NCI-H774 (cell line): ENCODE data around the gene NR2E3.
A peak's percentile ranks its signal among the peaks of the same experiment; 100 is the strongest.

ENCODE experiments used
- DNase-seq: peaks from one replicate; lab custom pipeline; 2025; lab: John Stamatoyannopoulos, UW

NR2E3 gene

GRCh38 chr15:71791975-71792374, 18.4 kb upstream of the NR2E3 start:
- DNase-seq, result no peak

- no peak for DNase-seq
Measured at GRCh38 chr15:71792521-71792920, 17.8 kb upstream of the NR2E3 start.

GRCh38 chr15:71798641-71799040, 11.7 kb upstream of the NR2E3 start:
- no peak for DNase-seq

GRCh38 chr15:71800190-71800589, 10.2 kb upstream of the NR2E3 start:
- no peak for DNase-seq

DNA sequence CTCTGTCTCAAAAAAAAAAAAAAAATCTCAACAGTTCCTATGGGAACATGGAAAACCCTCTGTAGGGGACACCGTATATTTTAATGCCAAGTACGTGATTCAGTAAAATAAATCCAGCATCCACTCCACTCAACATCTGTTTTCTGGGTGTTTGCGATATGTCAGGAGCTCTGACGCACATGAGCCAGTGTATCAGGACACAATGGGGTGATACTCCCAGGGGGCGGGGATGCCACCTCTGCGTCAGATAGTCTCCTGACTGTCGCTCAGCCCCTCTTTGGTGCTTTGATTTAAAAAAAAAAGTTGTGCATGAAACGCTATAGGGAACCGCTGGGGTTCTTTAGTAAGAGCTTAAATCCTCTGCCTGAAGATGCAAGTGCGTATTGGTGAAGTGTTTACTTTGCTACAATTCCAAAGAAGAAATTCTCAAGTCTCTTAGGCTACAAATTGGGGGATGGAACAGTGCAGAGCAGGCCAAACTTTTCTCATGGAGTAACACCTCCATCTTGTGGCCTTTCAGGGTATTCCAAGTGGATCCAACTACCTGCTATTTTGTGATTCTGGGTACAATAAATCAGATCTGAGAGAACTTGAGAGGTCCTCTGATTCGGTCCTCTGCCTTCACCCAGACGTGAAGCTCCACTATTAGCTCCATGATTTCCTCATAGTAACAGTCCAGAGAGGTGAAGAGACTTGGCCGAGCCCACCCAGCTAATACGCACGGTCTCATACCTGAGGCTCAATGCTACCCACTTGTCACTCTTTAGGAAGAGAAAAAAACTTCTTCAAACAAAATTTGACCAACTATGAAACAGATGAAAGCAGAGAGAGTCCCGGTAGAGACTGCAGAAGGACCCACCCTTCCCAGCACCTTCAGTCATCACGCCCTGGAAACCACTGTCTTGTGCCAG, 9.3 kb upstream of the NR2E3 start:
- peak; percentile 11 for DNase-seq

- DNase-seq, result no peak
Measured at GRCh38 chr15:71801935-71802655, 8.3 kb upstream of the NR2E3 start.

DNA sequence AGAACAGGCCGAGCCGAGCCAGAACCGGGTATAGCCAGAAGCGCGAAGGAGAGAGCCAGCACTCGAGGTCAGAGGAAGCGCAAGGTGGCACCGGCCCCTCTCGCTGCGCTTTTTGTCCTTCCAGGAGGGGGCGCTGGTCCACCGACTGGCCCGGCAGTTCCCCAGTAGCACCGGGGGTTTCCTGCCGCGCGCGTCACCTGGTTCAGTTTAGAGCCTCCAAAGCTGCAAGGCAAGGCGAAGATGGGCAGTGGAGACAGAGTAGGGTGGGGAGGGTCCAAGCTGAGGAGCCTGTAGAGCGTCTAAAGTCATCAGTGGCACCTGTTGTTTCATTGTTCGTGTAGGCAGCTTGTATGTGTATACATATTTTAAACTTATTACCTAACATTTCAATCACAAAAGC, 7.6 kb upstream of the NR2E3 start:
- DNase-seq, result no peak

GRCh38 chr15:71804226-71804625, 6.1 kb upstream of the NR2E3 start:
- no peak for DNase-seq

DNA sequence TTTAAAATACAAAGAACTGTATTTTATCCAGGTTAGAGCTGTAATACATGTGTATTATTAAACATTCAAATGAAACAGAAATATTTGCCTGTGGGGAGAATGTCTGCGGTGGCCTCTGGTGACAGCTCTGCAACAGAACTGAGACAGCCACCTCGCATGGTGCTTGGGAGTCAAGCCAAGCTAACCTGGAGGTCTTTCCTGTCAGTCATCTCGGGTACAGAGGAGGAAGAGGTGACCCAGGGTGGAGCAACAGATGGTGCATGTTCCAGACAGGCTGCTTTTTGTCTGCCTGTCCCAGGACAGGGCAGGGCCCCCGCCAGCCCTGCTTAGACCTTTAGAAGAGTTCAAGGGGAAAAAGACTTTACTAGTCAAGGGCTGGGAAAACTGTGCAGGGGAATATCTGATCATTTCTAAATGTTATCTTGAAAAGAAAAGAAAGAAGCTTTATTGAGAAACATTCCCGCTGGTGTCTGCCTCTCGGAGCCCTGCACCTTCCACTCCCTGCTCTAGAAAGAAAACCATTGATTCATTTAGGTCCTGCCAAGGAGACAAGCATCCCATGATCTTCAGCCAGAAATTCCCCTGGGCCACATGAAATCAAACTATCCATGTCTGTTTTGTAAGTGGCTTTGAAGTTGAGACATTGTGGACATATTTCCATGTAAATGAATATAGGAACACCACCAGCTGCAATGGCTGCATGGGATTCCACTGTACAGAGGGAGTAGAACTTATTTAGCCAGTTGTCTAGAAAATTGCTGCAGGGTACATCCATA, 5.5 kb upstream of the NR2E3 start:
- DNase-seq, result no peak

- DNase-seq, result no peak
Measured at GRCh38 chr15:71806452-71806931, 3.9 kb upstream of the NR2E3 start.

GRCh38 chr15:71807125-71807629, 3.2 kb upstream of the NR2E3 start:
- DNase-seq, result no peak

DNA sequence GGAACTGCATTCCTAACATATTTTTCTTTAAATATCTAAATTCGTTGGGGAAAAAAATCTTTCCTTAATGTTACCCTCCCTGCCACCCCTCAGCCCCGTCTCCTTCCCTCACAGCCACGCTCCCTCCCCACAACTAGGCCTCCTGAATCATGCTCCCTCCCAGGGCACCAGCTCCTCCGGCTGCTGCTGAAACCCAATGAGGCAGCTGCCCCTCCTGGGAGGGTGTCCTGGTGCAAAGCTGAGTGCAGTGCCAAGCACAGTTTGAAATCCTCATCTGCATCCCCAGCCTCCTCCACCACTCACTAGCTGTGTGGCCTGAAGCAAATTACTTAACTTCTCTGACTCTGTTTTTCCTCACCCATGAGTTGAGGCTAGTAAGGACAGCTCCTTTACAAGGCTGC, 2.7 kb upstream of the NR2E3 start:
- no peak for DNase-seq

DNA sequence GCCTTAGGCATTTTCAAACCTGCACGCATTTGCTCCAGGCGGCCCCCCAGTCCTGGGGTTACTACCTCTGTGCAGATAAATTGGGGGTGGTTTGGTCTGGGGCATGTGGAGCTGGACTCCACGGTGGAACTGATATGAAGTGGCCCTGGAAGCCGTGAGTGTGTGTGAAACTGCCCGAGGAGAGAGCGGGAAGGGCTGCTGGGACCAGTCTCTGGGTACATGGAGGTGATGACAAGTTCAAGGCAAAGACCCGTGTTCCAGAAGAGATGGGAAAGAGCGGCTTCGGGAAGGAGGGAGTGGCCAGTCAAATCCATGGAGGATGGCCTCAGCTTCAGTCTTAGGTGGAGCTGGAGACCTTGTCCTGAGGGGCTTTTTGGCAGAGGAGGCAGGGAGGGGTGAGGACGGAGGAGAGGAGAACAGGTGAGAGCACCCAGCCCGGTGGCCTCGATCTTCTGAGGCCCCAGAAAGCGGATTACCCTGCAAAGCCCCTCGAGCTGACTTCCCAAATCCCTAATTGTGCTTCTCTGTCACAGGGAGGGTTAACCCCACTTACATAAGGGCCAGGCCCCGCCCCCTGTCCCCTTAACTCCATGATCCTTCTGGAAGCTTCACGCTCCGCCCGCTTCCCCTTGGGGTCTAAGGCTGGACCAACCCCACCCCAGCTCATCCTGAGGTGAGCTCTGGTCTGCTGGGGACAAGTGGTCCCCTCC, 1.9 kb upstream of the NR2E3 start:
- no peak for DNase-seq

GRCh38 chr15:71809346-71809745, 1.0 kb upstream of the NR2E3 start:
- no peak for DNase-seq

DNA sequence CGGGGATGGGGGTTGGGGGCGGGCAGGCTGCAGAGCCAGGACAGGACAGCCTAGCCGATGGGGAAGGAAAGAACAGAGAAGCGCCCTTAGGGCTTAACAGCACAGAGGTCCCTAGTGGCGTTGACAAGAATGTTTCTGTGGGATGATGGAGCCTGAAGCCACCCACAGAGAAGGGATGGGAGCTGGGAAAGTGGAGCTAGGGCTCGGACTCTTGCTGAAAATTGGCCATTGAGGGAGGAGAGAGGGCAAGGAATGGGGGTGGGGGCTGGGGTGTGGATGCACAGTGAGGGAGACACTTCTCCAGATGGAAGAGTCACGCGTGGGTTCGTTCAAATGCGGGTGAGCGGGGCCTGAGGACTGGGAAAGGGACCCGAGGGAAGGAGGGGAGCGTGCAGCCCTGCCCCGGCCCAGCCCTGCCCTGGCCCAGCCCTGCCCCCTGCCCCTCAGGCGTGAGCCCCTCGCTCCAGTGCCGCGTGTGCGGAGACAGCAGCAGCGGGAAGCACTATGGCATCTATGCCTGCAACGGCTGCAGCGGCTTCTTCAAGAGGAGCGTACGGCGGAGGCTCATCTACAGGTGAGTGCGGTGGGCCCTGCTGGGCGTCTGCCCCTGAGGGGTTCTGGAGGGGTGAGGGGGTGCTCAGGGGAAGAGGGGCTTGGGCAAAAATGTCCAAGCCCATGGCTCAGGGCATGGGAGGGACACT, 832 bp downstream of the NR2E3 start:
- no peak for DNase-seq

- no peak for DNase-seq
Measured at GRCh38 chr15:71811752-71812735, 1.7 kb downstream of the NR2E3 start.

DNA sequence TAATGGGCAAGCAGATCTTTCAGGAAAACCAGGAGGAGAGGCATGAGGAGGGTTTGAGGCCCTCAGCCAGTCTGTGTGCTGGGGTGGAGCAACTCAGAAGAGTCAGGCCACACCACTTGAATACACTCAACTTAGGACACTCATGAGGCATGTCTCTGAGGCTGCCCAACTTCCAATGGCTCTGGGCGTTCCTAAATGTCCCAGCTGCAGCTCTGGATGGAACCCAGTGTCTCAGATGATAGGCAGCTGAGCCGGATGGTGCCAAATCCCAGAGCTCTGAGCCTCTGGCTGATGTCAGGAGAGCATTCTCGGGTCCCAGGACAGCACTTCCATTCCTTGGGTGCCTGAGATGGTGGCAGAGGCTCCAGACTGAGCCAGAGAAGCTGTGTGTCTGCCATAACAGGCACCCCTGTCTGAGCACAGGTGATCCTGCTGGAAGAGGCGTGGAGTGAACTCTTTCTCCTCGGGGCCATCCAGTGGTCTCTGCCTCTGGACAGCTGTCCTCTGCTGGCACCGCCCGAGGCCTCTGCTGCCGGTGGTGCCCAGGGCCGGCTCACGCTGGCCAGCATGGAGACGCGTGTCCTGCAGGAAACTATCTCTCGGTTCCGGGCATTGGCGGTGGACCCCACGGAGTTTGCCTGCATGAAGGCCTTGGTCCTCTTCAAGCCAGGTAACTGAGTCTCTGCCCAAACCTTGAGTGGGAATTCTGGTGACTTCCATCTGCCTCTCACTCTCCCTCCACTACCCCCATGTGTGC, 2.8 kb downstream of the NR2E3 start:
- no peak for DNase-seq

- DNase-seq, result no peak
Measured at GRCh38 chr15:71813723-71814470, 3.5 kb downstream of the NR2E3 start.
